NCI-H2029 (cell line): Measurements from ENCODE around the gene CENPU.
"Not testable (repeated sequence)": the region's sequence is repeated elsewhere in the genome, so short reads cannot be mapped to it uniquely, and the experiment has no call there.

Experiments
- DNase-seq: peaks from one replicate; lab custom pipeline; 2025; lab: John Stamatoyannopoulos, UW

The CENPU gene

DNA sequence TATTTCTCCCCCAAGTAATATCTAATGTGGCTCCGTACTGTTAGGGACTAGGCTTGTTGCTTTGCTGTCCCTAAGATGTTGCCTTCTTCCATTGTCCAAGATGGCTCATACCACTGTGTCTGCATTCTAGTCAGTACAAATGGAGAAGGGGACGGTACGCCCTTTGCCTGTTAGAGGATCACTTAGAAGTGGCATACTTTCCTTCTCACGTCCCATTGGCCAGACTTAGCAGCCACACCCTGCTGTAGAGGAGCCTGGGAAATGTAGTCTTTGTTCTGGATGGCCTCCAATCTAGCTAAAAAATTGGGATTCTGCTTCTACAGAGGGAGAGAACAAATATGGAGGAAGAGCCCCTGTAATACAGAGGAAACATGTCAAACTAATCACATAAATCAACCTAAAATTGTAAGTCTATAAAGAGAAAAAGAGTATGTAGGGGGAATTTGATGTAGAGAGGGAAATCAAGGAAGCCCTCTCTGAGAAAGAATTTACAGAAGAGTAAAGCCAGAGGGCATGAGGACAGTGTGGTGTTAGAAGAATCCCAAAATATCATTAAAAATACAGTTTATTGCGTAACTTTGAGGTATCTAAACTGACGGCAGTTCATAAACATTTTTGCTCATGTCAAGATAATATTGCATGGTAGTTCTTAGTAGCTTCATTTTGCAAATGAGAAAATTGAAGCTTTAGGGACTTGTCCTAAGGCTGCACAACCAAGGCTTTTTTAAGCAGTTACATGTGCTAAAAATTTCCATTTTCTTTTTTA is 69.3 kb downstream of the CENPU start:
- no peak for DNase-seq

DNA sequence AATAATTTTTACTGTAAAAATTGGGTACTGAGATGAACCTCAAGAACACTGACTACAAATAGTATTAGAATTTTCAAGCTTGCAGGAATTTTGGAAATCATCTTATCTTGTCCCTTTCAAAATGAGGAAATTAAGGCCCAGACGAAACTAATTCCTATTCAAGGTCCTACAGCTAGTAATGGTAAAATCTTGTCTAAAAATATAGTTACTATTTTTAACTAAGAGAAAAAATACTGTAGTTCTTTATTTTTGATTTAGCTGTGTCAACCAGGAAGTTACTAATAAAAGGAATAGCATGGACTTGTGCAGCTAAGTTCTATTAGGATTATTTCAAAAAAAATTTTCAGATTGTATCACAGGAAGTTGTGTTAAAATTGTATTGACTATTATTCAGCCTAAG is 71.7 kb downstream of the CENPU start:
- no peak for DNase-seq

GRCh38 chr4:184660978-184661377 is 72.9 kb downstream of the CENPU start:
- no peak for DNase-seq

- not testable (repeated sequence) for DNase-seq
These were observed 76.1 kb downstream of the CENPU start for GRCh38 chr4:184657820-184658219.

- DNase-seq = no peak
These were observed 76.8 kb downstream of the CENPU start for GRCh38 chr4:184657144-184657543.

DNA sequence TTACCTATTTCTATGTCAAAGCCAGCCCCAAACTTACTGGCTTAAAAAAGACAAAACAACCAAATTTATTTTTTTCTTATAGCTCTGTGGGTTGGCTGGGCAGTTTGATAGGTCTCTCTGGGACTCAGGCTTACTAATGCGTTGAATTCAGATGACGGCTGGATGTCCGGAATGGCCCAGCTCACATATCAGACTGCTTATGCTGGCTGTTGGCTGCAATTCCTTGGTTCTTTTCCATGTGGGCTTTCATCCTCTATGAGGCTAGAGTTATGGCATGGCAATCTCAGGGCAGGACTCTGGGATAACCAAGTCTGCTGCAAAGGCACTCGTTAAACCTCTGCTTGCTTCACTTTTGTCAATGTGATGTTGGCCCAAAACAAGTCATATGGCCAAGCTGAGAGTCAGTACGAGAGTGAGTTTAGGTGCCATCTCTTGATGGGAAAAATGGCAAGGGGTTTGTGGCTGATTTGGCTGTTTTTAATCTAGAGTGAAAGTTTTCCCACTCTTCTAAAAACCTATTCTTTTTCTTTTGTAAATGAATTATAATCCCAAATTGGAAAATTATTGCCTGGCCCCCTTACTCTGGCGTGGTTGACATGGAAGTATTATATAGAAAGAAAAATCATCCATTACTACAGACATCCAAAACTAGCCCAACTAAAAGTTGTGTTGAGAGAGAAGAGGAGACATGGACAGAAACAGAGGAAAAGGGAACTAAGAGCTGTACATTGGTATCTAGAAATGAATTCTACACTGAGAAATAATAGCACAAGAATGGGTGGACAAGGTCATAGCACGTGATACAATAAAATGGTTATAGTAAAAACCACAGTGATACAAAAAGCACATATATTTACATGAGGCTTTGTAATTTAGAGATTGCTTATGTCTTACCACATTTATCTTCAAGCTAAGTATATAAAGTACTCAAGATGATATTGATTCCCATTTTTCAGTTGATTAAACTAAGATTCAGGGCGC is 77.7 kb downstream of the CENPU start:
- no peak for DNase-seq

DNA sequence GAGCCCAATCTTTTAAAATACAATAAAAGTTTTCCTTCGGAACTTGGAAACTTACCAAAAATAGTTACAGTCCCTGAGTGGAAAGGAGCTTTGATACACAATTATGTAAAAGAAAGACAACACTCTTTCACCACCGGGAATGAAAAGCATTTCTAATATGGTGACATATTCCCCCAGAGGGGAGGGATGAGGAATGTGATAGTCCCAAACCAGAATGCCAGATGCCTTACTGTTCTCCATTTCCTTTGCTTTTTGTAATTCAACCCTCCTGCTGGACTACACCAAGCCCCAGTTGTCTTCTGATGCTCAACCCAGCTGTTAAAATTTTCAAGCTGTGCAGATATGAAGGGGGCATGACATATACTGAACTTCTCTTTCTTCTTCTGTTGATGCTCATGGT is 80.2 kb downstream of the CENPU start:
- no peak for DNase-seq

DNA sequence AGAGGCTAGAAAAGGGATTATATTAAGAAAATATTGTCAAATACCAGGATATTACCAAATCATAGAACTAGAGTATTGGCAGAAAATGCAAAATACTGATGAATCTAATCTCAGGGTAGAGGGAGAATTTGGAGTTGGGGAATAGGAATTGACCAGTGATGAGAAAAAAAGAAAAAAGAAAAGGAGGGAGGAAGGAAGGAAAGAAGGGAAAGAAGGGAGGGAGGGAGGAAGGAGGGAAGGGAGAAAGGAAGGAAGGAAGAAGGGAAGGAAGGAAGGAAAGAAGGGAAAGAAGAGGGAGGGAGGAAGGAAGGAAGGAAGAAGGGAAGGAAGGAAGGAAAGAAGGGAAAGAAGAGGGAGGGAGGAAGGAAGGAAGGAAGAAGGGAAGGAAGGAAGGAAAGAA is 81.2 kb downstream of the CENPU start:
- DNase-seq = not testable (repeated sequence)

GRCh38 chr4:184651899-184652298 is 82.0 kb downstream of the CENPU start:
- no peak for DNase-seq

DNA sequence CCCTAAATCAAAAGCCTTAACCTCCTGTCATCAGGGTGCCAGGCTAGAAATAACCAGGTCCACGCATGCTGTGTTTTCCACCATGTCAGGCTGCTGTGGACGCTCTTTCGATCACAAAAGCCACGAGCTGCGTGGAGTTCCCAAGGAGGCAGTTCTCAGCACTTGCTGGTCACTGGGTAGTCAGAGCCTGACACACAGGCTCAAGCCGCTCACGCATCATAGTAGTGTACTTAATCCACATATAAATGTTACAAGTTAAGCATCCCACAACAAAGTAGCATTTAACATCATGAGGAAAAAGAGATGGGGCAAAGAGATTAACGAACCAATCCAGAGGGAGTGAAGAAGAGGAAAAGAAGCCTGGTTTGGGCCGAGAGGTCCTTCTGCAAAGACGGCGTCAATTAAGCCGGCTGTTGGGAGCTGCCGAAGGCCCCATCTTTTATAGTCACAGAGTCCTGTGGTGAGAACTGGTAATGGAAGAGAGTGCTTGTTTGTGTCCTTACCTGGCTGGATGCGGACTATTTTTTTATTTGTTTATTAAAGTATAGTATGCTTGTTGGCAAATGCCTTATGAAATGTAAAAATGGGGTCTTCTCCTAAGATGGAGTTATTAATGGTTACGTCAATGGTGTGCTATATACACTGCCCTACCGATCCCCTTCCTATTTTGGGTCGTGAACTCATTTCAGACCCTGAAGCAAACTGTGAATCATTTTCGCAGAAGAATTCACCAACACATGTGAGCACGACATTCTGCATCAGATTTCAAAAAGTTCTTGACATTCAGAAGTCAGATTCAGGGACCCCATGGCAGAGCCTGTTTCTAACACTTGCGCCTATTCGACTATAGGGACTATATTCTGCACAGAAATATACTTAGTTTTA is 83.7 kb downstream of the CENPU start:
- peak; percentile 8 for DNase-seq

GRCh38 chr4:184649026-184649970 is 84.6 kb downstream of the CENPU start, which contains the start of the genes CASP3 and PRIMPOL:
TSS of gene CASP3 (minus strand) at chr4:184649447. CDS start at chr4:184638453, 10,994 bp downstream.
TSS of gene PRIMPOL (plus strand) at chr4:184649738. CDS start at chr4:184657141, 7,403 bp downstream.
- peak; percentile 81 for DNase-seq

DNA sequence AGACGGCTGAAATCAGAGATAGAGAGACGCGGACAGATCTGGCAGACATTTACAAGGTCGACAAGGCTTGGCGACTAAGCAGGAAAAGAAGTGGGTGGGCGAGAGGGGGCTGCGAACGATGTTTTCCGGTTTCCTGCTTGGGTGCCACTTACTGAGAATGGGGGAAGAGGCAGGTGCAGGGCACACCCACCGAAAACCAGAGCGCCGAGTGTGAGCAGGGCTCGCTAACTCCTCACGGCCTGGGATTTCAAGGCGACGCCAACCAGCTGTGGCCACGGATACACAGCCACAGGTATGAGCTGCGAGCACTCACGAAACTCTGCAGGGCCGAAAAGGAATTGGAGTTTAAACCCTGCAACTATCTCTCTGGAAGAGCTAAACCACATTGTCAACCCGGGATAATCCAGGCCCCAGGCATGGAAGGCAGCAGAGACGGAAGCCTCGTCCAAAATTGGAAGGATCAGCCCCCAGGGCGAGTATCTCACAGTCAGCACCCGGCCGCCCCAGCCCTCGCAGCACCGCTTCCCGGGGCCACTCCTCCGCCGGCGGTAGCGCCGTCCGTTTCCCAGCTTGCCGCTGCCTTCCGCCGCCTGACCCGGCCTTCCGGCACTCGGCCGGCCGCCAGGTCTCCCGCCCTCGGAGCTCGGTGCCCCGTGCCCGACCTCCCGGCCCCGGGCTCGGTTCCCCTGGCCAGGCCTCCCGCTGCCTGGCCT is 85.4 kb downstream of the CENPU start:
- no peak for DNase-seq

DNA sequence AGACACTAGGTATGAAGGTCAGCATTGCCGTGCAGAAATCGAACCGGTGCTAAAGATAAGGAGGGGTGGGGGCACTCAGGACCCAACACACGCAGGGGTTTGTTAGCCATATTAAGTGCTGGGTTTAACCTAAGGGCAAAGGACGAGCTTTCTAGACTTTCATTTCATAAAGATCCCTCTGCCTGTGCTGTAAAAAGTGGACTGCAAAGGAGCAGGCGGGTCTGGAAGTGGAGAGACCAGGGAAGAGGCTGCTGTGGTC is 85.9 kb downstream of the CENPU start:
- no peak for DNase-seq

DNA sequence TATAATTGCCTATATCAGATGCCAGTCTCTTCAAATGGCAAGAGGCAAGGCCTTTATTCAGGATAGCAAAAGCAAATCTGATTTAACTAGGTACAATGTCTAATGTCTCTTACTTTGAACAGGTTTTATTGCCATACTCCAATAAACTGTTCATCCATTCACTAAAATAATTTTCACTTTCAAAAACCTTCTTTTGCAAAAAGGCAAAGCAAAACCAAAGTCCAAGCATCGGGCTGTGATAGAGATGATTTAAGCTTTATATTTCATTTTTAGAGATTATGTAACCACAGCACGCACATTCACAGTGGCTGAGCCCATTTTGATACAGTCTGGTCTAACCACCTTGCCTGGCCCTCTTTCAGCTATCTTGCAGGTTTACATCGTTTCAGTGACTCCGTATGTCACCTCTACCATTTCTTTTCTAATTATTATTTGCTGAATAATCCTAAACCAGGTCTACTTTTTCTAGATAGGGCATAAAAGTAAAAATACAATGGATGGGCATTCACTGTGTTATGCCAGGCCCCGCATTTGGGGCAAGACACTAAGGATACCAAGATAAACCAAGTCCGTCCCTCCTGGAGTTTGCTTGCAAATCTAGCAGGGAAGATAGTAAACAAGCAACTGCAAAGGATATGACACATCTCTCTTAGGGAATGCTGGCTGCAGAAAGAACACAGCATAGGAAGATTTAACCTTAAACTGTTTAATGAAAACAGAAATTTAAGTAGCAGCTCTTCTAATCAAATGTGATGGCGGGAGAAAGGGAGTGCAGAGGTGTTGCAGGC is 86.4 kb downstream of the CENPU start:
- DNase-seq = no peak

DNA sequence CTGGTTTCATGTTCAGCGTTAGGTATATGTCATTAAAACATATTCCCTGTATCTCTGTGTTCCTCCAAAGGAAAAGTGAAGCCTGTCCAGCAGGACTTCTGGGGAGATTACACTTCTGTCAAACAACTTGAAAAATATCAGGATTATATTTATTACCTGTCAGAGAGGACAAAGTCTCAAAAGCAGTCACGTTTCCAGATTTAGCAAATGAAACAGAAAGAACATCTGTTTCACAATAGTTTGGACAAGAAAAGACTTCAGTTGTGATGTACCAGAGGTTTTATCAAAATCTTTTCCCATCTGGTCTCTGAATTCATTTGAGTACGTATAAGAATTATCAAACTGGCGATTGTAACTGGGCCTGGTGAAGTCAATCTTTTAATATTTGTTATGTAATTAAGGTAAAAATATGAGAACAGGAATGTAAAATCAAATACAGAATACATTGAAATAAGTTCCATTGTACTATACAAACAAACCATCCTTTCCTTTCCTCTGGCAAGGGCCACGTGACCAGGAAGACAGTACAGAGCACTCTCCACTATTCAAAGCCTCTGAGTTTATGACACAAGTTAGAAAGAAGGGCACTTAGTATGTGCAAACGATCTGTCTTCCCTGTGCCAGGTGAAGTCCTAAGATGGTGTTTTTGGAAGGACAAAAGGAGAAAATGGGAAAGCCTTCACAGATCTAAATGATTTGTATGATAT is 87.8 kb downstream of the CENPU start:
- no peak for DNase-seq

GRCh38 chr4:184644553-184645307 is 89.2 kb downstream of the CENPU start:
- no peak for DNase-seq
